ENCODE measurements around the gene KCNIP4. TPM values are rescaled to one million over a fixed set of nuclear protein-coding genes. Genes with fewer than 3 reads are reported as not detected.

KCNIP4 gene
- total and polyA plus RNA-seq, 2 experiments from 2014 or later = 0.65 TPM; not detected in 1

- no peak overlapping the region for H2AFZ ChIP-seq
- no peaks in the 10 kb centered on the region for H3K9me3 ChIP-seq (ENCODE audit: low read depth)
- 44 to 46% methylated on average over 4 of the region's 4 CpGs for WGBS, 2 experiments (ENCODE audit: low coverage in 1 of 2, low lambda C conversion rate in 2 of 2, missing lambda C conversion rate in 2 of 2)
- in situ Hi-C loops (cut with MboI) = loop anchor here (25.0 kb wide), 1 partner anchor 663 kb away; no protein-coding TSS in a partner anchor
- peaks cover 4% of the 10 kb centered on the region; the same call in 1 of the 2 replicates for H3F3A ChIP-seq (ENCODE audit: insufficient read depth)
- H3K4me3 ChIP-seq = no peak overlapping the region
- H3K27ac ChIP-seq = no peak overlapping the region
- H3K9me2 ChIP-seq (ENCODE audit: insufficient read depth) = no peaks in the 10 kb centered on the region
- H3K4me2 ChIP-seq (ENCODE audit: unreplicated experiment) = no peak overlapping the region
- no peaks in the 10 kb centered on the region for H3K36me3 ChIP-seq (ENCODE audit: low read depth)
- no peak overlapping the region for H3K9ac ChIP-seq
- H3K79me2 ChIP-seq (ENCODE audit: insufficient read depth) = no peaks in the 10 kb centered on the region
- H4K20me1 ChIP-seq (ENCODE audit: insufficient read depth) = no peaks in the 10 kb centered on the region
- H3K4me1 ChIP-seq (ENCODE audit: insufficient read depth) = 0 out of 2 replicates have a peak, but pooled peaks cover 4% of the 10 kb centered on the region
- peaks cover 10% of the 10 kb centered on the region; the same call in 1 of the 2 replicates for H3K27me3 ChIP-seq (replicated peaks; ENCODE audit: insufficient read depth)
- TF ChIP-seq EZH2 (IDR thresholded peaks at IDR 0.05; ENCODE audit: insufficient read depth, poor library complexity, severe bottlenecking) = no peak
- TF ChIP-seq EZH2phosphoT487 (IDR thresholded peaks at IDR 0.05; ENCODE audit: insufficient read depth, low read depth) = no peak
- no peak for DNase-seq
Measured at GRCh38 chr4:21450331-21450730, 498.2 kb downstream of the KCNIP4 start.

DNA sequence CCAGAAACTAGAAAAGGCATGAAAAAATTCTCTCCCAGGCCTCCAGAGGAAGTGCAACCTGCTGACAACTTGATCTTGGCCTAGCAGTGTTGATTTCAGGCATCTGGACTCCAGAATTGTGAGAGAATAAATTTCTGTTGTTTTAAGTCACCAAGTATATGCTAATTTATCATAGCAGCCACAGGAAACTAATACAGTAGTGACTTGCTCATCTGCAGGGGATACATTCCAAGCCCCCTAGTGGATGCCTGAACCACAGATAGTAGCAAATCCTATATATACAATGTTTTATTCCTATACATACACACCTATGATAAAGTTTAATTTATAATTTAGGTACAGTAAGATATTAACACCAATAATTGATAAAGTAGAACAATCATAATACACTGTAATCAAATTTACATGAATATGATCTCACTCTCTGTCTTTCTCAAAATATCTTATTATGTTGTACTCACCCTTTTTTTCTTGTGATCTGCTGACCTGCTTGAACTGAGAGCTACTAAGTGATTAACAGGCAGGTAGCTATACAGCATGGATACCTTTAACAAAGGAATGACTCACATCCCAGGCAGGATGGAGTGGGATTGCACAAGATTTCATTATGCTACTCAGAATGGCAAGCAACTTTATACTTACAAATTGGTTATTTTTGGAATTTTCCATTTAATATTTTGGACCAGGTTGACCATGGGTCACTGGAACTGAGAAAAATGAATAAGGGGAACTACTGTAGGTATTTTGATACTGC is 501.1 kb downstream of the KCNIP4 start:
- Histone ChIP-seq H3K4me1 (ENCODE audit: insufficient read depth) (0 out of 2 replicates have a peak, but pooled peaks cover 4% of the 10 kb centered on the region), H3K9ac (no peak overlapping the region), H3K4me3 (no peak overlapping the region), H3K4me2 (ENCODE audit: unreplicated experiment) (no peak overlapping the region), H3K9me3 (ENCODE audit: low read depth) (no peaks in the 10 kb centered on the region), H3K27ac (no peak overlapping the region), H2AFZ (no peak overlapping the region), H3K79me2 (ENCODE audit: insufficient read depth) (no peaks in the 10 kb centered on the region), H3K36me3 (ENCODE audit: low read depth) (no peaks in the 10 kb centered on the region), H4K20me1 (ENCODE audit: insufficient read depth) (no peaks in the 10 kb centered on the region), H3K9me2 (ENCODE audit: insufficient read depth) (no peaks in the 10 kb centered on the region), H3F3A (ENCODE audit: insufficient read depth) (peaks cover 4% of the 10 kb centered on the region; the same call in 1 of the 2 replicates), H3K27me3 (replicated peaks; ENCODE audit: insufficient read depth) (peaks cover 10% of the 10 kb centered on the region; the same call in 1 of the 2 replicates)
- in situ Hi-C loops (cut with MboI) = no loop called here
- TF ChIP-seq EZH2phosphoT487 (IDR thresholded peaks at IDR 0.05; ENCODE audit: insufficient read depth, low read depth) = no peak
- no peak for TF ChIP-seq EZH2 (IDR thresholded peaks at IDR 0.05; ENCODE audit: insufficient read depth, poor library complexity, severe bottlenecking)
- no peak for DNase-seq

- Histone ChIP-seq H3K9me3 (ENCODE audit: low read depth) (no peaks in the 10 kb centered on the region), H3K79me2 (ENCODE audit: insufficient read depth) (no peaks in the 10 kb centered on the region), H2AFZ (no peak overlapping the region), H4K20me1 (ENCODE audit: insufficient read depth) (no peaks in the 10 kb centered on the region), H3K4me3 (no peak overlapping the region), H3K4me1 (ENCODE audit: insufficient read depth) (no peaks in the 10 kb centered on the region), H3K9ac (no peak overlapping the region), H3K27ac (no peak overlapping the region), H3K9me2 (ENCODE audit: insufficient read depth) (no peaks in the 10 kb centered on the region), H3K27me3 (replicated peaks; ENCODE audit: insufficient read depth) (no peaks in the 10 kb centered on the region), H3K36me3 (ENCODE audit: low read depth) (no peaks in the 10 kb centered on the region), H3K4me2 (ENCODE audit: unreplicated experiment) (no peak overlapping the region), H3F3A (ENCODE audit: insufficient read depth) (no peaks in the 10 kb centered on the region)
- DNase-seq = no peak
- TF ChIP-seq EZH2 (IDR thresholded peaks at IDR 0.05; ENCODE audit: insufficient read depth, poor library complexity, severe bottlenecking) = no peak
- TF ChIP-seq EZH2phosphoT487 (IDR thresholded peaks at IDR 0.05; ENCODE audit: insufficient read depth, low read depth) = no peak
- 3 to 7% methylated on average over 2 of the region's 2 CpGs for WGBS, 2 experiments (ENCODE audit: low coverage in 1 of 2, low lambda C conversion rate in 2 of 2, missing lambda C conversion rate in 2 of 2)
- in situ Hi-C loops (cut with MboI) = no loop called here
Measured at GRCh38 chr4:21420166-21420565, 528.4 kb downstream of the KCNIP4 start.

DNA sequence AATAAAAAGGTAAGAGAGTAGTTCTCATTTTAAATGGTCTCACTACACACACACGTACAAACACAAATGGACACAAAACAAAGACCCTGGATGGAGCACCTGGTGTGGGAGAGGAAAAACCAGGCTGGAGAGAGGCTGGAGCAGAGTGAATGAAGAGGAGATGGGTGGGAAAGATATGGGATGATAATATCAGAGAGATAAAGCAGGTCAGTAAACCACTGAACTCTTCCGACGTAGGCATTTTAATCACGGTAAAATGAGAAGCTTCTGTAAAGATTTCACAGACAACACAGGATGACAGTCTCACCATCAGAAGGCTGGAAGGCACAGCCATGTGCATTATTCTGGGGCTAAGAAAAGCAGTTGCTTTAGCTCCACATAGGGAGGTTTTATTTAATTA is 532.8 kb downstream of the KCNIP4 start:
- Histone ChIP-seq H3K9me2 (ENCODE audit: insufficient read depth) (no peaks in the 10 kb centered on the region), H3K4me1 (ENCODE audit: insufficient read depth) (no peaks in the 10 kb centered on the region), H3K79me2 (ENCODE audit: insufficient read depth) (no peaks in the 10 kb centered on the region), H3K4me3 (no peak overlapping the region), H3F3A (ENCODE audit: insufficient read depth) (no peaks in the 10 kb centered on the region), H3K4me2 (ENCODE audit: unreplicated experiment) (no peak overlapping the region), H3K9ac (no peak overlapping the region), H3K27ac (no peak overlapping the region), H3K9me3 (ENCODE audit: low read depth) (no peaks in the 10 kb centered on the region), H4K20me1 (ENCODE audit: insufficient read depth) (no peaks in the 10 kb centered on the region), H2AFZ (no peak overlapping the region), H3K27me3 (replicated peaks; ENCODE audit: insufficient read depth) (no peaks in the 10 kb centered on the region), H3K36me3 (ENCODE audit: low read depth) (no peaks in the 10 kb centered on the region)
- WGBS, 2 experiments (ENCODE audit: low coverage in 1 of 2, low lambda C conversion rate in 2 of 2, missing lambda C conversion rate in 2 of 2) = 61 to 62% methylated on average over 4 of the region's 4 CpGs
- no peak for DNase-seq
- in situ Hi-C loops (cut with MboI) = no loop called here
- TF ChIP-seq EZH2phosphoT487 (IDR thresholded peaks at IDR 0.05; ENCODE audit: insufficient read depth, low read depth) (no peak), EZH2 (IDR thresholded peaks at IDR 0.05; ENCODE audit: insufficient read depth, poor library complexity, severe bottlenecking) (no peak)

Measured in GM23248 (cell line).